IPS-18c (cell line): ENCODE results near the gene WDPCP.
"Not testable (repeated sequence)": the region's sequence is repeated elsewhere in the genome, so short reads cannot be mapped to it uniquely, and the experiment has no call there.

Experiments used
- H3K4me3 ChIP-seq: 2 replicates; pipeline ENCODE4 v1.7.0; 2013; ENCODE audit warnings: low read depth, mild to moderate bottlenecking, low read length, moderate library complexity; ENCODE audit not compliant: insufficient read depth
- H3K9me3 ChIP-seq: one replicate; pipeline ENCODE4 v1.6.1; 2013; ENCODE audit warnings: mild to moderate bottlenecking, low read length, moderate library complexity; ENCODE audit not compliant: control insufficient read depth, insufficient read depth

The WDPCP gene

GRCh38 chr2:63078852-63079606, 509.2 kb downstream of the WDPCP start:
- no peak overlapping the region for H3K4me3 ChIP-seq
- H3K9me3 ChIP-seq: no peaks in the 10 kb centered on the region

GRCh38 chr2:63074399-63074798, 513.9 kb downstream of the WDPCP start:
- not testable (repeated sequence) for H3K4me3 ChIP-seq

DNA sequence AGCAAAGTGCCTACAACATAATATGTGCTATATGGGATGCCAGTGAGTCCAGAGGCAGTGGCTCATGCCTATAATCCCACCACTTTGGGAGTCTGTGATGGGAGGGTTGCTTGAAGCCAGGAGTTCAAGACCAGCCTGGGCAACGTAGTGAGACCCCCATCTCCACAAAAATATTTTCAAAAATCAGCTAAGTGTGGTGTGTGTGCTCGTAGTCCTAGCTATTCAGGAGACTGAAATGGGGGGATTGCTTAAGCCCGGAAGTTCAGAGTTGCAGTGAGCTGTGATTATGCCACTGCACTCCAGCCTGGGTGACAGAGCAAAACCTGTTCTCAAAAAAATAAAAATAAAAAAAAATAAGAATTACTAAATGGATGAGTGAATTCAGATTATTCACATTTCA, 514.3 kb downstream of the WDPCP start:
- no peak overlapping the region for H3K4me3 ChIP-seq
- H3K9me3 ChIP-seq: no peaks in the 10 kb centered on the region

More at GRCh38 chr2:63074399-63074798, 513.9 kb downstream of the WDPCP start:
- H3K9me3 ChIP-seq: not testable (repeated sequence)

GRCh38 chr2:63071664-63072063, 516.6 kb downstream of the WDPCP start:
- no peaks in the 10 kb centered on the region for H3K9me3 ChIP-seq
- H3K4me3 ChIP-seq: no peak overlapping the region
